Measurements from ENCODE around the gene CTDSPL. TPM values are rescaled to one million over a fixed set of nuclear protein-coding genes. Genes with fewer than 3 reads are reported as not detected.

Gene CTDSPL
- polyA plus RNA-seq, 1 of the 3 experiments (the other 2 are of a cell fraction): 22.1 TPM

- POLR2A ChIA-PET: no interaction called here
- TF ChIP-seq TAF1 (IDR thresholded peaks at IDR 0.05; ENCODE audit: borderline replicate concordance, low read depth, low read length): no peak
- TF ChIP-seq MAX (IDR thresholded peaks at IDR 0.05; ENCODE audit: low read depth): no peak
- TF ChIP-seq ELF1 (IDR thresholded peaks at IDR 0.05): no peak
- no peak for TF ChIP-seq RCOR1 (IDR thresholded peaks at IDR 0.05; ENCODE audit: low read length)
- no peak for TF ChIP-seq TEAD4 (IDR thresholded peaks at IDR 0.05; ENCODE audit: borderline replicate concordance, insufficient read depth)
- TF ChIP-seq RAD21 (IDR thresholded peaks at IDR 0.05; ENCODE audit: low read length): no peak
These were observed 128.3 kb downstream of the CTDSPL start for GRCh38 chr3:37989821-37990480.

GRCh38 chr3:37990527-37990926 lies 128.8 kb downstream of the CTDSPL start, which contains the start of gene VILL:
Gene VILL (plus strand): TSS chr3:37990786. CDS start chr3:37993673, 2,887 bp downstream.
- WGBS (ENCODE audit: low lambda C conversion rate): 79% methylated on average over 8 of the region's 10 CpGs

More at GRCh38 chr3:37989821-37990480, 128.3 kb downstream of the CTDSPL start:
- Histone ChIP-seq H3K9me2 (no peaks in the 10 kb centered on the region), H3K4me1 (ENCODE audit: control insufficient read depth in 1 of 2, insufficient read depth in 2 of 2, low read depth in 1 of 2, low read length in 1 of 2) (peaks cover 0 to 4% of the 10 kb centered on the region in 2 experiments; a peak in 2 of 4 replicates), H3K79me2 (ENCODE audit: insufficient read depth) (no peaks in the 10 kb centered on the region), H3K4me2 (no peak overlapping the region), H3K27me3 (ENCODE audit: insufficient read depth) (no peaks in the 10 kb centered on the region), H3F3A (replicated peaks; ENCODE audit: insufficient read depth) (peaks cover 4% of the 10 kb centered on the region), H3K27ac (ENCODE audit: low read depth in 2 of 2, low read length in 1 of 2) (no peak overlapping the region), H3K9me3 (no peaks in the 10 kb centered on the region), H3K9ac (no peak overlapping the region), H2AFZ (ENCODE audit: low read depth) (no peak overlapping the region), H4K20me1 (ENCODE audit: insufficient read depth) (no peaks in the 10 kb centered on the region), H3K4me3 (ENCODE audit: low read depth in 2 of 2, low read length in 1 of 2) (no peak overlapping the region), H3K36me3 (replicated peaks in 1 of 2; ENCODE audit: control insufficient read depth in 1 of 2, insufficient read depth in 2 of 2, low read length in 1 of 2) (no peaks in the 10 kb centered on the region)
- DNase-seq: no peak
- WGBS (ENCODE audit: low lambda C conversion rate): 98% methylated on average over 6 of the region's 7 CpGs
- CTCF ChIA-PET: interaction anchor here (1.0 to 1.7 kb wide), 2 partner anchors 15 to 17 kb away, joined by 3 to 4 read pairs; no protein-coding TSS in a partner anchor

More at GRCh38 chr3:37990527-37990926, 128.8 kb downstream of the CTDSPL start, which contains the start of gene VILL:
- Histone ChIP-seq H3K4me1 (ENCODE audit: control insufficient read depth in 1 of 2, insufficient read depth in 2 of 2, low read depth in 1 of 2, low read length in 1 of 2) (peaks cover 0 to 8% of the 10 kb centered on the region in 2 experiments; a peak in 2 of 4 replicates), H3K36me3 (replicated peaks in 1 of 2; ENCODE audit: control insufficient read depth in 1 of 2, insufficient read depth in 2 of 2, low read length in 1 of 2) (no peaks in the 10 kb centered on the region), H3K9ac (no peak within 1 kb of the TSS), H3K27me3 (ENCODE audit: insufficient read depth) (no peaks in the 10 kb centered on the region), H3K79me2 (ENCODE audit: insufficient read depth) (no peaks in the 10 kb centered on the region), H3K4me2 (no peak within 1 kb of the TSS), H4K20me1 (ENCODE audit: insufficient read depth) (no peaks in the 10 kb centered on the region), H3K27ac (ENCODE audit: low read depth in 2 of 2, low read length in 1 of 2) (no peak within 1 kb of the TSS), H3F3A (replicated peaks; ENCODE audit: insufficient read depth) (peaks cover 4% of the 10 kb centered on the region), H3K9me3 (no peaks in the 10 kb centered on the region), H2AFZ (ENCODE audit: low read depth) (no peak within 1 kb of the TSS), H3K9me2 (no peaks in the 10 kb centered on the region), H3K4me3 (ENCODE audit: low read depth in 2 of 2, low read length in 1 of 2) (no peak within 1 kb of the TSS)
- ChIA-PET CTCF (no interaction called here), POLR2A (no interaction called here)
- DNase-seq: no peak
- TF ChIP-seq RAD21 (IDR thresholded peaks at IDR 0.05; ENCODE audit: low read length) (no peak), FOXM1 (IDR thresholded peaks at IDR 0.05; ENCODE audit: low read depth) (no peak), FOSL2 (IDR thresholded peaks at IDR 0.05; ENCODE audit: borderline replicate concordance, low read depth) (no peak), JUND (IDR thresholded peaks at IDR 0.05) (no peak), SIN3A (IDR thresholded peaks at IDR 0.05; ENCODE audit: borderline replicate concordance, low read depth, low read length) (no peak)
- TF ChIP-seq, protein P1, sequence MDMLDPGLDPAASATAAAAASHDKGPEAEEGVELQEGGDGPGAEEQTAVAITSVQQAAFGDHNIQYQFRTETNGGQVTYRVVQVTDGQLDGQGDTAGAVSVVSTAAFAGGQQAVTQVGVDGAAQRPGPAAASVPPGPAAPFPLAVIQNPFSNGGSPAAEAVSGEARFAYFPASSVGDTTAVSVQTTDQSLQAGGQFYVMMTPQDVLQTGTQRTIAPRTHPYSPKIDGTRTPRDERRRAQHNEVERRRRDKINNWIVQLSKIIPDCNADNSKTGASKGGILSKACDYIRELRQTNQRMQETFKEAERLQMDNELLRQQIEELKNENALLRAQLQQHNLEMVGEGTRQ (IDR thresholded peaks at IDR 0.05; ENCODE audit: borderline replicate concordance, low read depth, low read length): no peak
- TF ChIP-seq, protein P2, sequence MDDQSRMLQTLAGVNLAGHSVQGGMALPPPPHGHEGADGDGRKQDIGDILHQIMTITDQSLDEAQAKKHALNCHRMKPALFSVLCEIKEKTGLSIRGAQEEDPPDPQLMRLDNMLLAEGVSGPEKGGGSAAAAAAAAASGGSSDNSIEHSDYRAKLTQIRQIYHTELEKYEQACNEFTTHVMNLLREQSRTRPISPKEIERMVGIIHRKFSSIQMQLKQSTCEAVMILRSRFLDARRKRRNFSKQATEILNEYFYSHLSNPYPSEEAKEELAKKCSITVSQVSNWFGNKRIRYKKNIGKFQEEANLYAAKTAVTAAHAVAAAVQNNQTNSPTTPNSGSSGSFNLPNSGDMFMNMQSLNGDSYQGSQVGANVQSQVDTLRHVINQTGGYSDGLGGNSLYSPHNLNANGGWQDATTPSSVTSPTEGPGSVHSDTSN (IDR thresholded peaks at IDR 0.05): no peak

All from SK-N-SH (cell line).